ENCODE measurements around the gene NFKB1. TPM values are rescaled to one million over a fixed set of nuclear protein-coding genes. Genes with fewer than 3 reads are reported as not detected.
A peak's percentile ranks its signal among the peaks of the same experiment; 100 is the strongest.

Gene NFKB1
- total RNA-seq, 2 donors from 2014 or later = 57.6 to 61.6 TPM

GRCh38 chr4:102454981-102455685 lies 46.0 kb upstream of the NFKB1 start:
- no peak overlapping the region for H3K4me3 ChIP-seq
- H3K27me3 ChIP-seq = no peaks in the 10 kb centered on the region
- TF ChIP-seq CTCF (IDR thresholded peaks at IDR 0.05) = no peak
- peak overlapping the region in 1 of 2 donors; percentile 6 for H3K9ac ChIP-seq (ENCODE audit: low read depth in 2 of 2, low read length in 2 of 2)
- DNase-seq = peak; percentile 50
- intact Hi-C loops (cut with DNase I) = no loop called here
- no peak overlapping the region for H3K27ac ChIP-seq
- H3K36me3 ChIP-seq = no peaks in the 10 kb centered on the region
- no peaks in the 10 kb centered on the region for H3K9me3 ChIP-seq
- peaks cover 8% of the 10 kb centered on the region for H3K4me1 ChIP-seq

- Histone ChIP-seq H3K4me3 (no peak overlapping the region), H3K4me1 (peaks cover 8% of the 10 kb centered on the region), H3K27me3 (no peaks in the 10 kb centered on the region), H3K9me3 (no peaks in the 10 kb centered on the region), H3K27ac (no peak overlapping the region), H3K36me3 (no peaks in the 10 kb centered on the region), H3K9ac (ENCODE audit: low read depth in 2 of 2, low read length in 2 of 2) (peak overlapping the region in 1 of 2 donors; percentile 6)
- intact Hi-C loops (cut with DNase I) = no loop called here
- no peak for DNase-seq
- TF ChIP-seq CTCF (IDR thresholded peaks at IDR 0.05) = no peak
These were observed 45.4 kb upstream of the NFKB1 start for GRCh38 chr4:102455750-102456149.

- intact Hi-C loops (cut with DNase I) = no loop called here
- no peak for TF ChIP-seq CTCF (IDR thresholded peaks at IDR 0.05)
- H3K27me3 ChIP-seq = no peaks in the 10 kb centered on the region
- no peaks in the 10 kb centered on the region for H3K36me3 ChIP-seq
- no peak overlapping the region for H3K4me3 ChIP-seq
- no peaks in the 10 kb centered on the region for H3K9me3 ChIP-seq
- no peak for DNase-seq
- no peak overlapping the region for H3K27ac ChIP-seq
- no peaks in the 10 kb centered on the region for H3K4me1 ChIP-seq
- H3K9ac ChIP-seq (ENCODE audit: low read depth in 2 of 2, low read length in 2 of 2) = no peak overlapping the region
These were observed 34.9 kb upstream of the NFKB1 start for GRCh38 chr4:102466298-102466697.

- no peaks in the 10 kb centered on the region for H3K9me3 ChIP-seq
- H3K27me3 ChIP-seq = no peaks in the 10 kb centered on the region
- TF ChIP-seq CTCF (IDR thresholded peaks at IDR 0.05) = no peak
- intact Hi-C loops (cut with DNase I) = no loop called here
- DNase-seq = no peak
- no peak overlapping the region for H3K27ac ChIP-seq
- H3K9ac ChIP-seq (ENCODE audit: low read depth in 2 of 2, low read length in 2 of 2) = no peak overlapping the region
- H3K4me3 ChIP-seq = no peak overlapping the region
- no peaks in the 10 kb centered on the region for H3K36me3 ChIP-seq
- no peaks in the 10 kb centered on the region for H3K4me1 ChIP-seq
These were observed 31.4 kb upstream of the NFKB1 start for GRCh38 chr4:102469806-102470205.

GRCh38 chr4:102472441-102473013 lies 28.6 kb upstream of the NFKB1 start:
- Histone ChIP-seq H3K27me3 (no peaks in the 10 kb centered on the region), H3K4me3 (no peak overlapping the region), H3K4me1 (no peaks in the 10 kb centered on the region), H3K9me3 (no peaks in the 10 kb centered on the region), H3K36me3 (no peaks in the 10 kb centered on the region), H3K9ac (ENCODE audit: low read depth in 2 of 2, low read length in 2 of 2) (no peak overlapping the region), H3K27ac (peak overlapping the region; percentile 38)
- intact Hi-C loops (cut with DNase I) = no loop called here
- DNase-seq = no peak
- no peak for TF ChIP-seq CTCF (IDR thresholded peaks at IDR 0.05)
